ENCODE results near the gene LRRC40.

LRRC40 gene

DNA sequence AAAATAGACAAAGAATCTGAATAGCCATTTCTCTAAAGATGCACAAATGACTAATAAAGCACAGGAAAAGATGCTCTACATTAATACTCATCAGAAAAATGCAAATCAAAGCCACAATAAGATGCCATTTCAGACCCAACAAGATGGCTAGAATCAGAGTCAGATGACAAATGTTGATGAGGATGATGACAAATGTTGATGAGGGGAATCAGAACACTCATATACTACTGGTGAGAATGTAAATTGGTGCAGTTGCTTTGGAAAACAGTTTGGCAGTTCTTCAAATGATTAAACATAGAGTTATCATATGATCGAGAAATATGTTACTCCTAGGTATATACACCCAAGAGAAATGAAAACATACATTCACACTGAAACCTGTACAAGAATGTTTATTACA lies 33.9 kb downstream of the LRRC40 start:
- peak; percentile 27 for FAIRE-seq
- no peak for DNase-seq (ENCODE audit: insufficient read length, low spot score)
- no peak for TF ChIP-seq POLR2A (IDR thresholded peaks at IDR 0.05; ENCODE audit: low read depth, low read length)

DNA sequence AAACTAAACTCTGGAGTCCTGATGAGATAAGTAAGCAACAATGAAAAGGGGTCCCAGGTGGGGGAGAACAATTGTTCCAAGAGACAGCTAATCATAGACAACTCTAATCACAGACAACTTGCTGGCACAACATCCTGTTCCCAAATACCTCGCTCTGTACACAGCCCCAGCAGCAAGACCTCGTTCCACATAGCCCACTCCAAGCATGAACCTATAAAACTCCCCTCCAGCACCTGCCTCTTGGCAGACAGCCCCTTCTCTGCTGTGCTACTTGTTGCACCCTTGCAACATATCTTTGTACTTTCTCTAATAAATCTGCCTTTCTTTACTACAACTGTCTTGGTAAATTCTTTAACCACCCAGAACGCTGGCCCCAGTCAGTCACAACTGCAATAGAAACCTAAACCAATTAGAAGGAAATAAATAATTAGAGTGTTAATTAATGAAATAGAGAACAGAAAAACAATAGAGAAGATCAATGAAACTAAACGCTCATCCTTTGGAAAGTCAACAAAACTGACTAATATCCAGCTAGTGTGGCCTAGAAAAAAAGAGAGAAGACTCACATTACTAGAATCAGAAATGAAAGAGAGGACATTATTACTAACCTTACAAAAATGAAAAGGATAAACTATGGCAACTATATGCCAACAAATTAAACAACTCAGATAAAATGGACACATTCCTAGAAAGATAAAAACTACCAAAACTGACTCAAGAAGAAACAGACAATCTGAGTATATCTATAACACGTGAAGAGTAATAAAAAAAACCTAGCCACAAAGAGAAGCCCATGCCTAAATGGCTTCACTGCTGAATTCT lies 36.1 kb downstream of the LRRC40 start:
- TF ChIP-seq POLR2A (IDR thresholded peaks at IDR 0.05; ENCODE audit: low read depth, low read length) = no peak
- FAIRE-seq (peak; percentile 6), DNase-seq (ENCODE audit: insufficient read length, low spot score) (no peak)

DNA sequence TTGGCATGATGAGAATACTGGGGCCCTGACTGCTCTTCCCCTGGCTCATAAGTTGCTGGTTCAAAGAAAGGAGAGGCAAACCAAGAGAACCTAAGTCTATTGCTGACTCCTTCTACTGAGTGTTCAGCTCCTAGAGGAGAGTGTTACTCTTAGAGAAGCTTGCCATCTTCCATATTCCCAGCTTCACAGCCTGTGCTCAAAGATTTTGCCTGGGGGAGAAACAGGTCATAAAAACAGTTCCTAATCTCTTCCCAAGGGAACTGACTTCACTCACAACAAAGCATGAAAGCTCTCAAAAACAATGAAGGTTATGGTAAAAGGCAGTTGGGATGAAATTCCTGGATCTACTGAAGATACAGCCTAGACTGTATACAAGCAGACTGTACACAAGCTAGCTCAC lies 37.1 kb downstream of the LRRC40 start:
- TF ChIP-seq POLR2A (IDR thresholded peaks at IDR 0.05; ENCODE audit: low read depth, low read length) = no peak
- no peak for DNase-seq (ENCODE audit: insufficient read length, low spot score)
- no peak for FAIRE-seq

DNA sequence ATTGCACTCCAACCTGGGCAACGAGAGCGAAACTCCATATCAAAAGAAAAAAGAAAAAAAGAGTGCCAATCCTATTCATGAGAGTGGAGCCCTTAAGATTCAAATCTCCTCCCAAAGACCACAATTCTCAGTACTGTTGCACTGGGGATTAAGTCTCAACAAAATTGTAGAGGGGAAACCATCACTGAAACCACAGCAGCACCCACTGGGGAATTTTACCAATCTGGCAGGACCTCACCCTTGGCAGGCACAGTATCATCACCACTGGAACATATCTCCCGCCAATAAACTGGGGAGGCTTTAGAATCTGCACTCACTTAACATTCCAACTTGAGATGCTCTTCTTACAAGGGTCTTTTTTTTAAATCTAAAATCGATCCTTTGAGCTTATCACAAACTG lies 41.0 kb downstream of the LRRC40 start:
- FAIRE-seq (no peak), DNase-seq (ENCODE audit: insufficient read length, low spot score) (no peak)

DNA sequence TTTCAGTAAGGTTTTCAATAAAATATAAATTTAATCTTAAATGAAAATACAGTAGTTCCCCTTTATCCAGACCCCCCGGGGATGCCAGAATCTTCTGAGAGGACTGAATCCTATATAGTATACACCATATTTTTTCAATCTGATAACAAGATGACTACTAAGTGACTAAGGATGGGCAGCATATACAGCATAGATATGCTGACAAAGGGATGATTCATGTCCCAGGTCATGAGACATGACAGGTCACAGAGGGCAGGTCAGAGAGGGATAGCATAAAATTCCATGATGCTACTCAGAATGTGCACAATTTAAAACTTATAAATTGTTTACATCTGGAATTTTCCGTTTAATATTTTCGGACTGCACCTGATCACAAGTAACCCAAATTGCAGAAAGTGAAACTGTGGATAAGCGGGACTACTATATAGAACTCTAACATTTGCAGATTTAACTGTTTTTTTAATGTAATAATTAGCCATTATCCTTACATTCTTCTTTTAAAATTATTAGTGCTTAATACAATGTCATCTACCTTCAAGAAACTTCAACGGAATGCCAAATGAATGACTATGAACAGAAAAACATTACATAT lies 48.8 kb downstream of the LRRC40 start:
- DNase-seq (ENCODE audit: insufficient read length, low spot score) = no peak
- TF ChIP-seq POLR2A (IDR thresholded peaks at IDR 0.05; ENCODE audit: low read depth, low read length) = no peak
- peak; percentile 50 for FAIRE-seq

More for the DNA sequence above, 41.0 kb downstream of the LRRC40 start:
- TF ChIP-seq POLR2A (IDR thresholded peaks at IDR 0.05; ENCODE audit: low read depth, low read length) = no peak

DNA sequence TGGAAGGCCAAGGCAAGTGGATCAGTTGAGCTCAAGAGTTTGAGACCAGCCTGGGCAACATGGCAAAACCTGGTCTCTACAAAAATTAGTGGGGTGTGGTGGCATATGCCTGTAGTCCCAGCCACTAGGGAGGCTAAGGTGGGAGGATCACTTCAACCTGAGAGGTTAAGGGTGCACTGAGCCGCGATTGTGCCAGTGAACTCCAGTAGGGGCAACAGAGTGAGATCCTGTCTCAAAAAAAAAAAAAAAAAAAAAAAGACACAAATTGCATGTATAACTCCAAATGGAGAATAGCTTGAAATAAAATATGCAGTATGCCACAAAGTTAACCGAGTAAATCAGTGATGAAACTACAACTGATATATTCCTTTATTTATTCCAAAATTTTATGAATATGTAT lies 51.6 kb downstream of the LRRC40 start:
- no peak for TF ChIP-seq POLR2A (IDR thresholded peaks at IDR 0.05; ENCODE audit: low read depth, low read length)
- DNase-seq (ENCODE audit: insufficient read length, low spot score) = no peak
- no peak for FAIRE-seq

DNA sequence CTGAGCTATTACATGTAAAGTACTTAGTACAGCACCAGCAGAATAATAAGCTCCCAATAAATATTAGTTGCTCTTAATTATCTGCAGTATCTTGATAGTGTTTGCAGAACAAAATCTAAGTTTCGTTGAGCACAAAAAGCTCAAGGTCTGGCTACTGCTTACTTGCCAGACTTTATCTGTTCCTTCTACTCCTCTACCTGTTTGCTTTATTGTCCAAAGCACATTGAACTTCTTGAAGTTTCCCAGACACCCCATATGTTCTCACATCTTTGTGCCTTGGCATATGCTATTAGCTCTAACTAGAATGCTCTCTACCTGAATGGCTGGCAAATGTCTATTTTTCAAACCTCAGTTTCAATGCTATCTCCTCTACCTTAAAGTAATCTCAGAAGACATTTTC lies 54.9 kb downstream of the LRRC40 start:
- no peak for TF ChIP-seq POLR2A (IDR thresholded peaks at IDR 0.05; ENCODE audit: low read depth, low read length)
- FAIRE-seq = no peak
- DNase-seq (ENCODE audit: insufficient read length, low spot score) = no peak

DNA sequence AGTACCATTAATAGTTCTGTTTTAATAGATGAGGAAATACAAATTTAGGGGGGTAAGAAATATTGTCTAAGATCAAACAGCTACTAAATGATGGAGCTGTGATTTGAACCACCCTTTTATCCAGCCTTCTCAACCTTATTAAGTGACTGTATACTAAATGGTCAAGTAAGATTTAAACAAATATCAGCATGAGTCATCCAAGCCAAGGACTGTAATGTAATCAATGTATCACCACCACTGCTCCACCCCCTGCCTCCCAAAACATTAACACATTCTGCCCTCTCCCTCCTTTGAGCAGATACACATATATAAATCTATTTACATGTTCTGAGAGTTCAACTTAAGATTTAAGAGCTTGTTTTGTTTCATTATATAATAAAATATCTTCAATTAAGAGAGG lies 58.9 kb downstream of the LRRC40 start:
- no peak for DNase-seq (ENCODE audit: insufficient read length, low spot score)

DNA sequence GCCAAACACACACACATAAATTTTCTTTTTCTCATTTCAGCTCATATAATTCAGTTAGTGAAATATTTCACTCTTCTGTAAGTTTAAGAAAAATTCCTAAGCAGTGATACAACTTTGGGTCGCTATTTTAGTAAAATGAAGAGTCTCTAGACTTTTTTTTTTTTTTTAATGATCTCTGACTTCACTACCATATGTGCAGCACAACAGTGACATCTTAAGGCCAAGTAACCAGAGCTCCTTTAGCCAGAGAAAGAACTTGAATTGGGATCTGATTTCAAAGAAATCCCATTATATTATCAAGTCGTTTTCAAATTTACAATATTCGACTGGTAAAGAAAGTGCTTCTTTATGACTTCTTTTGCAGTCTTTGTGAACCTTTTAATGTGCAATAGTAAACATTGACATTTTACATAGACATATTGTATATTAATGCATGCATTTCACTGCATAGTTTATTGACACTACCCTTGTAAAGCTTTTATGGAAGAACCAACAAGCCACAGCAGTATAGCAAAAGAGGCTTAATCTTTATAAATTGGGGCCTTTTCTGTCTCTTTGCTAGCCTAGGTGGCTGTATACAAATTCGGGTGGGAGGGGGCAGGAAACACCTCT lies 62.2 kb downstream of the LRRC40 start:
- TF ChIP-seq POLR2A (IDR thresholded peaks at IDR 0.05; ENCODE audit: low read depth, low read length) = no peak
- no peak for DNase-seq (ENCODE audit: insufficient read length, low spot score)
- no peak for FAIRE-seq

More for the DNA sequence above, 58.9 kb downstream of the LRRC40 start:
- TF ChIP-seq POLR2A (IDR thresholded peaks at IDR 0.05; ENCODE audit: low read depth, low read length) = no peak
- peak; percentile 20 for FAIRE-seq

DNA sequence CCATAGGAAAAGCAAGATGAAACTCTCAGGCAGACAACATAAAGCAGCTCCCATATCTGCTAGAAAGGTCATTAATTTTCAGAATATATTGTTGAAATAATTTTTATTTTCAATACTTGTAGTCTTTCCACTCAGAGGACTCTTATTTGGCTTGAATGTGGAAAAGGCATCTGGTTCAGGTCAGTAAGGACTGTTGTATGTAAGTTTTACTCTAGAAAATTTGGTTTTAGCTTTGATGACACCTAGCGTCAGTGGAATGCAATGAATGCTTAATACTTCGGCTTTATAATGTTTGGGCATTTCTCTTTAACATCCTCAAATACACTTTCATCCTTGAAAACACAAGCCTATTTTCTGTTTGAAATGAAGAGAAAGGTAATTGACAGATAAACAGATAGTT lies 63.3 kb downstream of the LRRC40 start:
- no peak for FAIRE-seq
- no peak for DNase-seq (ENCODE audit: insufficient read length, low spot score)
- no peak for TF ChIP-seq POLR2A (IDR thresholded peaks at IDR 0.05; ENCODE audit: low read depth, low read length)

DNA sequence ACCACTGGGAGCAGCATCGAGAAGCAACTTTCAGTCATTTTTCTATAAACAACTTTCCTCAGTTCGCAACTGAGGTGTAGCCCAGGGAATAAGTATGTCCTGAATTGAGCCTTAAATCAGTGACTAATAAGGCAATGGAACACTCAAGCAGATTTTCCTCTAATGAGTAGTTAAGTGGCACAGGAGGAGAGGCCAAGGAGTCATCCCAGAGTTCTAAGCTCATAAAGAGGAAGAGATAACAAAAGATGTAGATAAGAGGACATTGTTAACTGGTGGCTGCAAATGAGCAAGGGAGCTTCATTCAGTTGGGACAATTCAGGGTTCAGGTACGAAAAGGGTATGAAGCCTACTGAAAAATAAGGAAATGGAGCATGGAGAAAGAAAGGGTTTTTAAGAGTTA lies 64.5 kb downstream of the LRRC40 start:
- TF ChIP-seq POLR2A (IDR thresholded peaks at IDR 0.05; ENCODE audit: low read depth, low read length) = no peak
- DNase-seq (ENCODE audit: insufficient read length, low spot score) = no peak
- peak; percentile 55 for FAIRE-seq

DNA sequence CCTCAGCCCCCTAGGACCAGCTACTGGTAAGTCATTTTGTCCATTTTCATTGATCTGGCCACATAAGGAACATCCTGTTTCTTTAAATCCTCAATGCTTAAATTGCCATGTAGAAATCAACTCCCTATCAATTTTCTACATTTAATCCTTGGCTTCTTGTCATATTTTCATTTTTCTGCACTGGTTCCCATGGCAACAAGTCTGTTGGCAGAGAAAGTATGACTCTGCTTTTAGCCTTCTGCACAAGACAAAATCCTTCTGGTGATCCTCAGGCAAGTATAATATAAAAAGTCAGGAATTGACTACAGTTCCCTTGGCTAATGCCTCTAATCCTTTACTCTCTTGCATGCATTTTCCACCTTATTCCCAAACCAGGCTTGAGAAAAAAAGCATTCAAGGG lies 65.0 kb downstream of the LRRC40 start:
- TF ChIP-seq POLR2A (IDR thresholded peaks at IDR 0.05; ENCODE audit: low read depth, low read length) = no peak
- FAIRE-seq = no peak

DNA sequence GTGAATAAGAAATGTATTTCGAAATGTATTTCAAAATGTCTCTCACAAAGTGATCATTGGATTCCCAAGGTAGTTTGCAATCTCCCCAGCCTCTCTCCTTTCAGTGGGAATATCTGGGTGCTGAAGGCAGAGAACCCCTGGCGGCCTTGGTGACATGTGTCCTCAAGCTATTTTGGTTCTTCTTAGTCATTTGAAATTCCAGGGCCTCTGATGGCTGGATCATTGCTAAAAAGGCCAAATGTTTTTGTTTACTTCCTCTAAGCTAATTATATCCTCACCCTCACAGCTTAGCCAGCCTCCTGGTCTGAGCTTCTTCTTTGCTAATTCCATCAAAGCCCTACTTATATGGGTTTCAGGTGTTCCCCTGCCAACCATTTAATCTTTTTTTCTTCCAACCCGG lies 71.2 kb downstream of the LRRC40 start:
- no peak for TF ChIP-seq POLR2A (IDR thresholded peaks at IDR 0.05; ENCODE audit: low read depth, low read length)
- FAIRE-seq = no peak

More for the DNA sequence above, 65.0 kb downstream of the LRRC40 start:
- DNase-seq (ENCODE audit: insufficient read length, low spot score) = no peak

DNA sequence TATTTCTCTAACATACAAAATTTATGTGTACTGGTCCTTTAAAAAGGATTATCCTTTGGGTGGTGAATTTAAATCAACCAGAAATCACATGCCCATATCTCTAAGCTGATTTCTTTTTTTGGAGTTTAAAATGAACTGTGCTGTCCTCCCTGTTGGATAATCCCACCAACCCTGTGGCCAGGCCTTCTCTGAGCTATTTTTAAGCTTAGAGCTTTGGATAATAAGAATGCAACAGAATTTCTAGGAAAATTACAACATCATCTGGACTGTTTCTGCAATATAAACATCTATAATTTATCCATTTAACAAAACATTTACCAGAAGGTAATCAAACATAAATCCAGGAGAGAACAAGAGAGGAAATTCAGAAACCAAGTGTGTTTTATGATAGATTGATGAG lies 88.3 kb downstream of the LRRC40 start:
- DNase-seq (ENCODE audit: insufficient read length, low spot score) (no peak), FAIRE-seq (no peak)
- TF ChIP-seq POLR2A (IDR thresholded peaks at IDR 0.05; ENCODE audit: low read depth, low read length) = no peak

More for the DNA sequence above, 71.2 kb downstream of the LRRC40 start:
- DNase-seq (ENCODE audit: insufficient read length, low spot score) = no peak

DNA sequence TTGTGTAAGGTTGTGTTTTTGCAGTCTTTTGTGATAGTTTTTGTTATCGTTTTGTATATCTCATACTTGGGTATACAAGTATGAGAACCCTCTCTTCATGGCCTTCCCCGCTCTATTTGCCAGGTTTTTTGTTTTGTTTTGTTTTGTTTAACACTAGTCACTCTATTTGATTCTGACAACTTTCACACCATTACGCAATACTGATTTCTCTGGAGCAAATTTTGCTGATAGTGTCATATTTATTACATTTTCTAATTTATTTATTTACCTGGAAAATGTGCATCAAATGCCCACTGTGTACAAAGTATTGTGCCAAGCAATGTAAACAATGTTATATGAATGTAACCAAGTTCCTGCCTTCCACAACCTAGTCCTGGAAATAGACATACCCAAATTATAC lies 90.1 kb downstream of the LRRC40 start:
- DNase-seq (ENCODE audit: insufficient read length, low spot score) (no peak), FAIRE-seq (no peak)
- no peak for TF ChIP-seq POLR2A (IDR thresholded peaks at IDR 0.05; ENCODE audit: low read depth, low read length)

Data from H54 (cell line).